GM10266 (cell line): ENCODE results near the gene TUFT1.
"Not testable (repeated sequence)": the region's sequence is repeated elsewhere in the genome, so short reads cannot be mapped to it uniquely, and the experiment has no call there.

Experiments
- DNase-seq: peaks from one replicate; pipeline ENCODE4 v3.0.0; 2012; ENCODE audit errors: extremely low spot score
- CTCF ChIP-seq: IDR thresholded peaks from 2 replicates; pipeline ENCODE4 v1.5.1; 2012; ENCODE audit warnings: mild to moderate bottlenecking, low read depth; ENCODE audit not compliant: control insufficient read depth, insufficient read depth; ENCODE audit errors: missing control alignments

Gene TUFT1

GRCh38 chr1:151520359-151520758, 19.8 kb upstream of the TUFT1 start:
- peak; percentile 45 for TF ChIP-seq CTCF
- no peak for DNase-seq

GRCh38 chr1:151522427-151522826, 17.7 kb upstream of the TUFT1 start:
- not testable (repeated sequence) for DNase-seq

- no peak for DNase-seq
- TF ChIP-seq CTCF: no peak
These were observed 16.8 kb upstream of the TUFT1 start for GRCh38 chr1:151523326-151523725.

- no peak for TF ChIP-seq CTCF
- DNase-seq: no peak
These were observed 15.4 kb upstream of the TUFT1 start for GRCh38 chr1:151524736-151525135.

- TF ChIP-seq CTCF: no peak
- no peak for DNase-seq
These were observed 13.2 kb upstream of the TUFT1 start for GRCh38 chr1:151526735-151527525.

GRCh38 chr1:151529211-151529702, 10.9 kb upstream of the TUFT1 start:
- no peak for TF ChIP-seq CTCF
- DNase-seq: no peak

- TF ChIP-seq CTCF: no peak
- DNase-seq: no peak
These were observed 10.3 kb upstream of the TUFT1 start for GRCh38 chr1:151529781-151530180.
